ENCODE results near the gene MRPS31.
A peak's percentile ranks its signal among the peaks of the same experiment; 100 is the strongest.

Gene MRPS31

GRCh38 chr13:40798380-40798779 lies 27.4 kb upstream of the MRPS31 start:
- Histone ChIP-seq H3K4me3 (ENCODE audit: control insufficient read depth in 1 of 7, extremely low read depth in 1 of 7, insufficient read depth in 4 of 7, low read depth in 2 of 7, low read length in 6 of 7) (peak overlapping the region in 2 of 7 experiments; percentile 12 to 45), H3K36me3 (ENCODE audit: control insufficient read depth in 4 of 4, insufficient read depth in 4 of 4, low read length in 3 of 4) (peaks cover 7 to 61% (median 32%) of the 10 kb centered on the region in 4 experiments), H3K27ac (ENCODE audit: insufficient read depth in 1 of 2, low read depth in 1 of 2, low read length in 2 of 2, poor library complexity in 1 of 2, severe bottlenecking in 2 of 2) (peak overlapping the region; percentile 6 to 71), H3K27me3 (replicated peaks in 2 of 5; ENCODE audit: control insufficient read depth in 4 of 5, insufficient read depth in 5 of 5, low read length in 4 of 5) (no peaks in the 10 kb centered on the region), H3K9me3 (ENCODE audit: control extremely low read depth in 1 of 5, control insufficient read depth in 4 of 5, insufficient read depth in 2 of 5, low read depth in 1 of 5, low read length in 4 of 5) (no peaks in the 10 kb centered on the region), H3K4me1 (ENCODE audit: control extremely low read depth in 1 of 4, control insufficient read depth in 4 of 4, insufficient read depth in 4 of 4, low read length in 3 of 4) (peaks cover 0 to 10% (median 3%) of the 10 kb centered on the region in 4 experiments)
- ChIA-PET POLR2A (no interaction called here), CTCF (interaction anchor here (0.9 to 1.7 kb wide), 6 partner anchors 8 to 123 kb away, joined by 3 to 6 read pairs (median 4); partner anchors contain the start of gene SLC25A15)
- 73% methylated on average over 4 of the region's 9 CpGs for WGBS (ENCODE audit: insufficient coverage)
- DNase-seq, result peak; percentile 67 to 83 (median 70)

- no peak for DNase-seq
- CTCF ChIA-PET, result no interaction called here
- POLR2A ChIA-PET, result no interaction called here
- Histone ChIP-seq H3K4me1 (ENCODE audit: control extremely low read depth in 1 of 4, control insufficient read depth in 4 of 4, insufficient read depth in 4 of 4, low read length in 3 of 4) (peaks cover 0 to 10% (median 3%) of the 10 kb centered on the region in 4 experiments), H3K27me3 (replicated peaks in 2 of 5; ENCODE audit: control insufficient read depth in 4 of 5, insufficient read depth in 5 of 5, low read length in 4 of 5) (no peaks in the 10 kb centered on the region), H3K9me3 (ENCODE audit: control extremely low read depth in 1 of 5, control insufficient read depth in 4 of 5, insufficient read depth in 2 of 5, low read depth in 1 of 5, low read length in 4 of 5) (no peaks in the 10 kb centered on the region), H3K36me3 (ENCODE audit: control insufficient read depth in 4 of 4, insufficient read depth in 4 of 4, low read length in 3 of 4) (peaks cover 10 to 51% (median 30%) of the 10 kb centered on the region in 4 experiments), H3K27ac (ENCODE audit: insufficient read depth in 1 of 2, low read depth in 1 of 2, low read length in 2 of 2, poor library complexity in 1 of 2, severe bottlenecking in 2 of 2) (no peak overlapping the region), H3K4me3 (ENCODE audit: control insufficient read depth in 1 of 7, extremely low read depth in 1 of 7, insufficient read depth in 4 of 7, low read depth in 2 of 7, low read length in 6 of 7) (no peak overlapping the region)
- WGBS (ENCODE audit: insufficient coverage), result 100% methylated on average over 5 of the region's 6 CpGs
Observed at GRCh38 chr13:40796649-40797048, 25.7 kb upstream of the MRPS31 start.

GRCh38 chr13:40794414-40795368 lies 23.7 kb upstream of the MRPS31 start:
- 98% methylated on average over 8 of the region's 13 CpGs for WGBS (ENCODE audit: insufficient coverage)
- no peak overlapping the region for H3K27ac ChIP-seq (ENCODE audit: insufficient read depth in 1 of 2, low read depth in 1 of 2, low read length in 2 of 2, poor library complexity in 1 of 2, severe bottlenecking in 2 of 2)
- no peaks in the 10 kb centered on the region for H3K27me3 ChIP-seq (replicated peaks in 2 of 5; ENCODE audit: control insufficient read depth in 4 of 5, insufficient read depth in 5 of 5, low read length in 4 of 5)
- no peak for DNase-seq
- ChIA-PET CTCF (interaction anchor here (0.6 kb wide), 1 partner anchor 207 kb away, joined by 3 read pairs; no protein-coding TSS in a partner anchor), POLR2A (no interaction called here)
- H3K36me3 ChIP-seq (ENCODE audit: control insufficient read depth in 4 of 4, insufficient read depth in 4 of 4, low read length in 3 of 4), result peaks cover 7 to 36% (median 20%) of the 10 kb centered on the region in 4 experiments
- no peak overlapping the region for H3K4me3 ChIP-seq (ENCODE audit: control insufficient read depth in 1 of 7, extremely low read depth in 1 of 7, insufficient read depth in 4 of 7, low read depth in 2 of 7, low read length in 6 of 7)
- H3K4me1 ChIP-seq (ENCODE audit: control extremely low read depth in 1 of 4, control insufficient read depth in 4 of 4, insufficient read depth in 4 of 4, low read length in 3 of 4), result peaks cover 0 to 17% (median 6%) of the 10 kb centered on the region in 4 experiments
- no peaks in the 10 kb centered on the region for H3K9me3 ChIP-seq (ENCODE audit: control extremely low read depth in 1 of 5, control insufficient read depth in 4 of 5, insufficient read depth in 2 of 5, low read depth in 1 of 5, low read length in 4 of 5)

DNA sequence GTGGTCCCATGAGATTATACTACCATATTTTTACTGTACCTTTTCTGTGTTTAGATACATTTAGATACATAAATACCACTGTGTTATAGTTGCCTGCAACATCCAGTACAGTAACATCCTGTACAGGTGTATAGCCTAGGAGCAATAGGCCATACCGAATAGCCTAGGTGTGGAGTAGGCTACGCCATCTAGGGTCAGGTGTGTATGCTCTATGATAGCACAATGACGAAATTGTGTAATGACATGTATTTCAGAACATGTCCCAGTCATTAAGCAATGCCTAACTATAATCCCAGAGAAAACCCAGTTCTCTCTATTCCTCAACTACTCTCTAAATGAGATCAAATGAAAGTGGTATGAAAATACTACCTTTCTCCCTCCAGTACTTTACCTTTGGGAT lies 22.3 kb upstream of the MRPS31 start:
- no CpG with 5 or more reads among the region's 3 CpGs for WGBS (ENCODE audit: insufficient coverage)
- Histone ChIP-seq H3K9me3 (ENCODE audit: control extremely low read depth in 1 of 5, control insufficient read depth in 4 of 5, insufficient read depth in 2 of 5, low read depth in 1 of 5, low read length in 4 of 5) (no peaks in the 10 kb centered on the region), H3K27ac (ENCODE audit: insufficient read depth in 1 of 2, low read depth in 1 of 2, low read length in 2 of 2, poor library complexity in 1 of 2, severe bottlenecking in 2 of 2) (no peak overlapping the region), H3K4me1 (ENCODE audit: control extremely low read depth in 1 of 4, control insufficient read depth in 4 of 4, insufficient read depth in 4 of 4, low read length in 3 of 4) (peaks cover 0 to 21% (median 8%) of the 10 kb centered on the region in 4 experiments), H3K36me3 (ENCODE audit: control insufficient read depth in 4 of 4, insufficient read depth in 4 of 4, low read length in 3 of 4) (peaks cover 4 to 22% (median 14%) of the 10 kb centered on the region in 4 experiments), H3K27me3 (replicated peaks in 2 of 5; ENCODE audit: control insufficient read depth in 4 of 5, insufficient read depth in 5 of 5, low read length in 4 of 5) (no peaks in the 10 kb centered on the region), H3K4me3 (ENCODE audit: control insufficient read depth in 1 of 7, extremely low read depth in 1 of 7, insufficient read depth in 4 of 7, low read depth in 2 of 7, low read length in 6 of 7) (no peak overlapping the region)
- DNase-seq, result no peak
- CTCF ChIA-PET, result interaction anchor here (1.4 kb wide), 1 partner anchor 16 kb away, joined by 3 read pairs; no protein-coding TSS in a partner anchor
- POLR2A ChIA-PET, result no interaction called here

DNA sequence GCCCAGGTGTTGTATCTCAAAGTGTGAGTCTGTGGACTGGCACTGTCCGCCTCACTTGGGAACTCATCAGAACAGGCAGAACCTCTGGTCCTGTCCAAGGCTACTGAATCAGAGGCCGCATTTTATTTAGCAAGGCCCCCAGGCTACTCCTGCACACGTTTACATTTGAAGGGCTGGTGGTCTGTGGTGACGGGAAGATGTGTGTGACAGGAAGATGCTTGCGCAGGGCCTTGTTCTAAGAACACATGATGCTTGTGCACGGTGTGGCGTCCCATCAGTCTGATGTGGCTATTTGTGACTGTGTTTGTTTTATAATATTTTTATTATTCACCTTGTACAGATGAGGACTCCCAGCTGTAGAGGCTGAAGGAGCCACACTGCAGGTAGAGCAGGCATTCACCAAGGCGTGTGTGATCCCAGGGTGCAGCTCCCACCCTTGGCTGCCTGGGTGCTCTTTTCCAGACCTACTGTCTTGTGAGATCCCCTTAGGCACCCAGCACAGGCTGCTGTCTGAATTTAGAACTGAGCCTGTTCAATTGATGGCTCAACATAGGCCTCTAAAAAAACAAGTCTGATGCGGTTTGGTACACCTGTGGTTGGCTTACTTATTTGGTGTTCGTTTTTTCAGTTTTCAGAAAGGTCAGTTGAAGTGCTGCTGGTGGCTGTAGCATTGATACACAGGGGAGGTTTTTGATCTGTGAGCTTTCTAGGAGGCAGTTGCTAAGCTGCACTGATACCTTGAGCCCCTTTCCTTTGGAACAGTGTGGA lies 21.5 kb upstream of the MRPS31 start:
- Histone ChIP-seq H3K9me3 (ENCODE audit: control extremely low read depth in 1 of 5, control insufficient read depth in 4 of 5, insufficient read depth in 2 of 5, low read depth in 1 of 5, low read length in 4 of 5) (no peaks in the 10 kb centered on the region), H3K27ac (ENCODE audit: insufficient read depth in 1 of 2, low read depth in 1 of 2, low read length in 2 of 2, poor library complexity in 1 of 2, severe bottlenecking in 2 of 2) (no peak overlapping the region), H3K4me3 (ENCODE audit: control insufficient read depth in 1 of 7, extremely low read depth in 1 of 7, insufficient read depth in 4 of 7, low read depth in 2 of 7, low read length in 6 of 7) (no peak overlapping the region), H3K4me1 (ENCODE audit: control extremely low read depth in 1 of 4, control insufficient read depth in 4 of 4, insufficient read depth in 4 of 4, low read length in 3 of 4) (peaks cover 0 to 16% (median 8%) of the 10 kb centered on the region in 4 experiments), H3K27me3 (replicated peaks in 2 of 5; ENCODE audit: control insufficient read depth in 4 of 5, insufficient read depth in 5 of 5, low read length in 4 of 5) (no peaks in the 10 kb centered on the region), H3K36me3 (ENCODE audit: control insufficient read depth in 4 of 4, insufficient read depth in 4 of 4, low read length in 3 of 4) (peaks cover 4 to 22% (median 14%) of the 10 kb centered on the region in 4 experiments)
- 97% methylated on average over 6 of the region's 10 CpGs for WGBS (ENCODE audit: insufficient coverage)
- DNase-seq, result no peak
- CTCF ChIA-PET, result interaction anchor here (1.4 kb wide), 1 partner anchor 15 kb away, joined by 3 read pairs; no protein-coding TSS in a partner anchor
- POLR2A ChIA-PET, result interaction anchor here (0.6 kb wide), 1 partner anchor 41 kb away, joined by 3 read pairs; no protein-coding TSS in a partner anchor

- peak in 1 of 3 donors; percentile 18 for DNase-seq
- Histone ChIP-seq H3K4me1 (ENCODE audit: control extremely low read depth in 1 of 4, control insufficient read depth in 4 of 4, insufficient read depth in 4 of 4, low read length in 3 of 4) (peaks cover 0 to 16% (median 8%) of the 10 kb centered on the region in 4 experiments), H3K4me3 (ENCODE audit: control insufficient read depth in 1 of 7, extremely low read depth in 1 of 7, insufficient read depth in 4 of 7, low read depth in 2 of 7, low read length in 6 of 7) (peak overlapping the region; percentile 53 to 85 (median 73)), H3K36me3 (ENCODE audit: control insufficient read depth in 4 of 4, insufficient read depth in 4 of 4, low read length in 3 of 4) (peaks cover 4 to 9% (median 6%) of the 10 kb centered on the region in 4 experiments), H3K27me3 (replicated peaks in 2 of 5; ENCODE audit: control insufficient read depth in 4 of 5, insufficient read depth in 5 of 5, low read length in 4 of 5) (no peaks in the 10 kb centered on the region), H3K27ac (ENCODE audit: insufficient read depth in 1 of 2, low read depth in 1 of 2, low read length in 2 of 2, poor library complexity in 1 of 2, severe bottlenecking in 2 of 2) (peak overlapping the region in 1 of 2 experiments; percentile 43), H3K9me3 (ENCODE audit: control extremely low read depth in 1 of 5, control insufficient read depth in 4 of 5, insufficient read depth in 2 of 5, low read depth in 1 of 5, low read length in 4 of 5) (no peaks in the 10 kb centered on the region)
- 14% methylated on average over 5 of the region's 9 CpGs for WGBS (ENCODE audit: insufficient coverage)
- POLR2A ChIA-PET, result no interaction called here
- CTCF ChIA-PET, result interaction anchor here (1.3 to 5.7 kb wide), 5 partner anchors 8 to 140 kb away, joined by 4 to 48 read pairs (median 7); no protein-coding TSS in a partner anchor
Observed at GRCh38 chr13:40790154-40790616, 19.2 kb upstream of the MRPS31 start.
